HAP-1 (cell line): ENCODE results near the gene ABCC3.
A peak's percentile ranks its signal among the peaks of the same experiment; 100 is the strongest.
"Not testable (repeated sequence)": the region's sequence is repeated elsewhere in the genome, so short reads cannot be mapped to it uniquely, and the experiment has no call there.

Experiments
- DNase-seq, 2 experiments: peaks; one replicate each; pipeline ENCODE4 v3.0.0-alpha.2; 2016 to 2020; ENCODE audit warnings: low spot score in 2 of 2
- H3K27me3 ChIP-seq: fragments of 250-450 bp; sonication (Bioruptor Pico); 2 replicates; pipeline ENCODE4 v1.5.1; 2020; ENCODE audit warnings: low read depth, mild to moderate bottlenecking, moderate library complexity
- H3K36me3 ChIP-seq: fragments of 250-450 bp; sonication (Bioruptor Pico); replicated peaks from 2 replicates; pipeline ENCODE4 v1.5.1; 2020; ENCODE audit warnings: mild to moderate bottlenecking
- H3K4me1 ChIP-seq: fragments of 250-450 bp; sonication (Bioruptor Pico); 2 replicates; pipeline ENCODE4 v1.5.1; 2020; ENCODE audit warnings: mild to moderate bottlenecking
- H3K4me3 ChIP-seq: fragments of 250-450 bp; sonication (Bioruptor Pico); 2 replicates; pipeline ENCODE4 v1.5.1; 2020; ENCODE audit warnings: mild to moderate bottlenecking, moderate library complexity
- H3K9me3 ChIP-seq: fragments of 250-450 bp; sonication (Bioruptor Pico); 2 replicates; pipeline ENCODE4 v1.5.1; 2020; ENCODE audit warnings: mild to moderate bottlenecking, moderate library complexity
- in situ Hi-C: fragments of 300-500 bp; cut with MboI; formaldehyde crosslinking; loops from 3 replicates; pipeline ENCODE4 v1.14.3; 2020; ENCODE audit warnings: low sequenced_read_pairs, inconsistent platforms, mixed read lengths

ABCC3 gene

GRCh38 chr17:50708050-50709000, 73.6 kb downstream of the ABCC3 start:
- Histone ChIP-seq H3K4me1 (peaks cover 37% of the 10 kb centered on the region), H3K9me3 (no peaks in the 10 kb centered on the region), H3K27me3 (no peaks in the 10 kb centered on the region), H3K4me3 (peak overlapping the region; percentile 74), H3K36me3 (peaks cover 13% of the 10 kb centered on the region)
- in situ Hi-C loops: no loop called here
- no peak for DNase-seq

GRCh38 chr17:50709053-50709452, 74.4 kb downstream of the ABCC3 start:
- not testable (repeated sequence) for DNase-seq, H3K4me3 ChIP-seq

GRCh38 chr17:50710025-50710424, 75.3 kb downstream of the ABCC3 start:
- Histone ChIP-seq H3K36me3 (no peaks in the 10 kb centered on the region), H3K27me3 (no peaks in the 10 kb centered on the region), H3K9me3 (no peaks in the 10 kb centered on the region), H3K4me3 (no peak overlapping the region), H3K4me1 (peaks cover 29% of the 10 kb centered on the region)
- in situ Hi-C loops: no loop called here
- DNase-seq: peak; percentile 36 to 43

More at GRCh38 chr17:50709053-50709452, 74.4 kb downstream of the ABCC3 start:
- H3K36me3 ChIP-seq, in situ Hi-C loops, H3K27me3 ChIP-seq, H3K9me3 ChIP-seq: not testable (repeated sequence)
- peaks cover 29% of the 10 kb centered on the region for H3K4me1 ChIP-seq

GRCh38 chr17:50710650-50711049, 76.0 kb downstream of the ABCC3 start:
- in situ Hi-C loops: no loop called here
- no peak overlapping the region for H3K4me3 ChIP-seq
- H3K4me1 ChIP-seq: peaks cover 29% of the 10 kb centered on the region
- H3K9me3 ChIP-seq: no peaks in the 10 kb centered on the region
- H3K27me3 ChIP-seq: no peaks in the 10 kb centered on the region
- H3K36me3 ChIP-seq: no peaks in the 10 kb centered on the region
- DNase-seq: no peak

GRCh38 chr17:50712641-50713040, 78.0 kb downstream of the ABCC3 start:
- Histone ChIP-seq H3K36me3 (no peaks in the 10 kb centered on the region), H3K4me1 (peaks cover 29% of the 10 kb centered on the region), H3K4me3 (no peak overlapping the region), H3K27me3 (no peaks in the 10 kb centered on the region), H3K9me3 (no peaks in the 10 kb centered on the region)
- DNase-seq: no peak
- in situ Hi-C loops: no loop called here

GRCh38 chr17:50715471-50715870, 80.8 kb downstream of the ABCC3 start:
- no peak for DNase-seq
- Histone ChIP-seq H3K27me3 (no peaks in the 10 kb centered on the region), H3K4me1 (peaks cover 13% of the 10 kb centered on the region), H3K36me3 (peaks cover 7% of the 10 kb centered on the region), H3K4me3 (no peak overlapping the region), H3K9me3 (no peaks in the 10 kb centered on the region)
- in situ Hi-C loops: no loop called here

GRCh38 chr17:50719144-50719923, 84.7 kb downstream of the ABCC3 start, which contains the start of gene LUC7L3:
Gene LUC7L3 (plus strand): TSS chr17:50719603. CDS start chr17:50719733, 130 bp downstream.
- in situ Hi-C loops: no loop called here
- peak; percentile 90 to 95 for DNase-seq
- H3K9me3 ChIP-seq: no peaks in the 10 kb centered on the region
- H3K27me3 ChIP-seq: no peaks in the 10 kb centered on the region
- H3K4me3 ChIP-seq: peak within 1 kb of the TSS; percentile 99
- H3K4me1 ChIP-seq: peaks cover 20% of the 10 kb centered on the region
- H3K36me3 ChIP-seq: peaks cover 11% of the 10 kb centered on the region

- peaks cover 20% of the 10 kb centered on the region for H3K4me1 ChIP-seq
- H3K36me3 ChIP-seq: peaks cover 15% of the 10 kb centered on the region
- H3K9me3 ChIP-seq: no peaks in the 10 kb centered on the region
- peak overlapping the region; percentile 99 for H3K4me3 ChIP-seq
- peak in 1 of 2 experiments; percentile 34 for DNase-seq
- no peaks in the 10 kb centered on the region for H3K27me3 ChIP-seq
- in situ Hi-C loops: no loop called here
Measured at GRCh38 chr17:50719924-50720794, 85.5 kb downstream of the ABCC3 start.

GRCh38 chr17:50721194-50722010, 86.7 kb downstream of the ABCC3 start:
- Histone ChIP-seq H3K4me1 (peaks cover 28% of the 10 kb centered on the region), H3K36me3 (peaks cover 16% of the 10 kb centered on the region), H3K4me3 (peak overlapping the region; percentile 99), H3K27me3 (no peaks in the 10 kb centered on the region), H3K9me3 (no peaks in the 10 kb centered on the region)
- no peak for DNase-seq
- in situ Hi-C loops: no loop called here

- DNase-seq: no peak
- H3K4me1 ChIP-seq: peaks cover 30% of the 10 kb centered on the region
Measured at GRCh38 chr17:50722746-50723145, 88.1 kb downstream of the ABCC3 start.

GRCh38 chr17:50724622-50725021, 89.9 kb downstream of the ABCC3 start:
- H3K27me3 ChIP-seq, H3K4me3 ChIP-seq, DNase-seq, H3K9me3 ChIP-seq, in situ Hi-C loops: not testable (repeated sequence)
- Histone ChIP-seq H3K4me1 (peaks cover 25% of the 10 kb centered on the region), H3K36me3 (peaks cover 14% of the 10 kb centered on the region)

More at GRCh38 chr17:50722746-50723145, 88.1 kb downstream of the ABCC3 start:
- Histone ChIP-seq H3K4me3 (peak overlapping the region; percentile 99), H3K36me3 (peaks cover 16% of the 10 kb centered on the region), H3K9me3 (no peaks in the 10 kb centered on the region), H3K27me3 (no peaks in the 10 kb centered on the region)
- in situ Hi-C loops: no loop called here

- Histone ChIP-seq H3K4me1 (peaks cover 25% of the 10 kb centered on the region), H3K4me3 (no peak overlapping the region), H3K27me3 (no peaks in the 10 kb centered on the region), H3K9me3 (no peaks in the 10 kb centered on the region), H3K36me3 (peaks cover 12% of the 10 kb centered on the region)
- no peak for DNase-seq
- in situ Hi-C loops: no loop called here
Measured at GRCh38 chr17:50725769-50726655, 91.3 kb downstream of the ABCC3 start.
